GM19025 (cell line): ENCODE data around the gene FAM222B.
"Not testable (repeated sequence)": the region's sequence is repeated elsewhere in the genome, so short reads cannot be mapped to it uniquely, and the experiment has no call there.

Experiments used
- ATAC-seq: cut with Tn5 transposase; IDR thresholded peaks from one replicate; pipeline ENCODE4 v1.9.1; 2021; ENCODE audit warnings: mild to moderate bottlenecking, low read depth, moderate library complexity; ENCODE audit not compliant: unreplicated experiment

The FAM222B gene

DNA sequence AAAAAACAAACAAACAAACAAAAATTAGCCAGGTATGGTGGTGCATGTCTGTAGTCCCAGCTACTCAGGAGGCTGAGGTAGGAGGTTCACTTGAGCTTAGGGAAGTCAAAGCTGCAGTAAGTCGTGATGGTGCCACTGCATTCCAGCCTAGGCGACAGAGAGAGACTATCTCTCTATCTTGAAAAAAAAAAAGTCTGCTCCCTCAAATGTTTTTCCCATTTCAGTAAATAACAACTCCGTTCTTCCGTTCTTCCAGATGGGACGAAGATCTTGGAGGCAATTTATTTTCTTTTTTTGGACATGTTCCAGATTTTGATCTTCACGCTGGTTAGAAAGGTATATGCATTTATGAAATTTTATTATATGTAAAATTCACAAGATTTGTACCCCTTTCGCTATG, 31.2 kb upstream of the FAM222B start:
- ATAC-seq = no peak

DNA sequence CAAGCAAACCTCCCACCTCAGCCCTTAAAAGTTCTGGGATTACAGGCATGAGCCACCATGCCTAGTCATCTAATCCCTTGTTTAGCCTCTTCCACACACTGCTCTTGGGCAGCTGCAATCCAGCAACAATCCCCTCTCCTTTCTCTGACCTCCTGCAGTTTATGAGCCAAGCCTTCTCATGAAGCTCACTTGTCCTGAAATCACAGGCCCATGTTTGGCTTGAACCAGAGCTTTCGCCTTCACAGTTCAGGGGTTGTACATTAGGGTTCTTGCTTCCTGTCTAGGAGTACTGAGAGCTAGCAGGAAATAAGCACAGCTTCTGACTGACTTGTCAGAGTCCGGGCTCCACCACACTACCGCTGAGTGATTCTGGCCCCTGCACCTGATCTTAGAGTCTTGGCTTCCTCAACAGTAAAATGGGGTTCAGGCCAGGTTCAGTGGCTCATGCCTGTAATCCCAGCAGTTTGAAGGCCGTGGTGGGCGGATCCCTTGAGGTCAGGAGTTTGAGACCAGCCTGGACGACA, 28.5 kb upstream of the FAM222B start:
- peak; percentile 97 for ATAC-seq

DNA sequence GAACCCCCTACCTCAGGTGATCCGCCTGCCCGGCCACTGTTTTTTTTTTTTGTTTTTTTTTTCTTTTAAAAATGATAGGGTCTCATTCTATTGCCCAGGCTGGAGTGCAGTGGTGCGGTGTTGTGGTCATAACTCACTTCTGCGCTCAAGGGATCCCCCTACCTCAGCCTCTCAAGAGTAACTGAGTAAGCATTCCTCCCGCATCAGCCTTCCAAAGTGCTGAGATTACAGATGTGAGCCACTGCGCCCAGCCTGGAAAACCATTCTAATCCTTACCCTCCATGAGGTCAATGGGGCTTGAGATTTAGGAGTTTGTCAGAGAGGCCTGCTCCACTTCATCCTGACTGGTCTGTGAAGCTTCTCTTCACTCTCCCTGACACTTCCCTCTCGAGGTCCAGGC, 24.7 kb upstream of the FAM222B start:
- ATAC-seq = no peak

DNA sequence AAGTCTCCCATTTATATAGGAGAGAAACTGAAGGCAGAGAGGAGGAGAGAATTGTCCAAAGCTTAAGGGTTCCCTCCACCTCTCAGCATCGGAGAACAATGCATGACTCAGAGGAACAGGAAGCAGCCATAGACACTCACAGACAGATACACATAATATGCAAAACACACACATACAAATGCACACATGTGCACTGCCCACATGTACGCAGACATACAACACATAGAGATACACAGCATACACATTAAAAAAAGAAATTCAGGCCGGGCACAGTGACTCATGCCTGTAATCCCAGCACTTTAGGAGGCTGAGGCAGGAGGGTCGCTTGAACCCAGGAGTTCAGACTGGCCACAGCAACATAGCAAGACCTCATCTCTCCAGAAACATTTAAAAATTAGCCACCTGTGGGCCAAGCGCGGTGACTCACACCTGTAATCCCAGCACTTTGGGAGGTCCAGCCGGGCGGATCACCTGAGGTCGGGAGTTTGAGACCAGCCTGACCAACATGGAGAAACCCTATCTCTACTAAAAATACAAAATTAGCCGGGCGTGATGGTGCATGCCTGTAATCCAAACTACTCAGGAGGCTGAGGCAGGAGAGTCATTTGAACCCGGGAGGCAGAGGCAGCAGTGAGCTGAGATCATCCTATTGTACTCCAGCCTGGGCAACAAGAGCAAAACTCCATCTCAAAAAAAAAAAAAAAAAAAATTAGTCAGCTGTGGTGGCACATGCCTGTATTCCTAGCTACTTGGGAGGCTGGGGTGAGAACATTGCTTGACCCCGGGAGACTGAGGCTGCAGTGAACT, 23.6 kb upstream of the FAM222B start:
- ATAC-seq = no peak

DNA sequence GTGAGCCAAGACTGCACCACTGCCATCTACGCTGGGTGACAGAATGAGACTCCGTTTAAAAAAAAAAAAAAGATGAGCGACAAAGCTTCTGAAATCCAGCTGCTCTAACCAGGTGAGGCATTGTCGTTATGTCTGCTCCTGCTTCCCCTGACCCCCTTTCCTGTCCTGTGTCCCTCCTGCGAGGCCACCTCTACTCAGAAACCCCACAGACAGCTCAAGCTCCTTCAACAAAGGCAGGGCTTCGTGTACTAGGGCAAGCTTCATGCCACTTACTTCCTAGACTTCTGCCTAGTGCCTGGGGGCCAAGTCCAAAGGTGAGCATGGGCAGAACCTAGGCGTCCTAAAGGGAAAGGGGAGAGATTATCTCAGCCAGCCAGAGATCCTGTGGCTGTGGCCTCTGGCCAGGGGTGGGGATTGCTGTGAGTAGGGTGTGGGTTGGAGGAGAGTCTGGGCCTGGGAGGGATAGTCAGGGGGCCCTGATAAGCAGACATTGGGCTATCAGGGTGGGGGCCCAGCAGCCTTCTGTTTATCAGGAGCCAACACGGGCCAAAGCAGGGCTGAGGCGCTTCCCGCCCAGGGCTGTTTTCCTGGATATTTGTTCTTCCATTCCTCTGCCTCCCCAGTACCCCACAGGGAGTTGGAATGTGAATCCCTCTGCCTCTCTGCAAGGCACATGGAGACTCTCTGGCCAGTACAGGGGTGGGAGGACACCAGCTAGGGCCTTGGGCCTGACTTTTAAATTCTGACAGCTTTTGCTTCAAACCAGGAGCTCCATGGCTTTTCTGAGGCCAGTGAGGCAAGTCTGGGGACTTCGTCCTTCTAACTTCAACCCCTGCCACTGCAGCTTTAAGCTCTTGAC, 22.6 kb upstream of the FAM222B start:
- ATAC-seq = no peak

DNA sequence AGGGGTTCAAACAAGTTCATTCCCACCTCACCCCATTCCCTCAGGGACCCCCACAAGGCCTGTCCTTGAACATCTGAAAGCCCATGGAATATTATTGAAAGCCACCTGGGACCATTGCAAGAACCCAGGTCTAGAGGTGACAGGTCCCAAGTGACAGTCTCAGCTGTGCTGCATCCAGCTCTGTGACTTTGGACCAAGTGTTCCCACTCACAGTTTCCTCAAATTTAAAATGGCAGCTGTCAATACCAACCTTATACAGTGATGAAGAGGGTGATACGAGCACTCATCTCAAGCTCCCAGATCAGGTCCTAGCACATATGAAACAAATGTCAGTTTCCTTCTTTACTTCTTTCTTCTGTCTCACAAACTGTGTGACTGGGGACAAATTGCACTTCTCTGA, 21.4 kb upstream of the FAM222B start:
- no peak for ATAC-seq

DNA sequence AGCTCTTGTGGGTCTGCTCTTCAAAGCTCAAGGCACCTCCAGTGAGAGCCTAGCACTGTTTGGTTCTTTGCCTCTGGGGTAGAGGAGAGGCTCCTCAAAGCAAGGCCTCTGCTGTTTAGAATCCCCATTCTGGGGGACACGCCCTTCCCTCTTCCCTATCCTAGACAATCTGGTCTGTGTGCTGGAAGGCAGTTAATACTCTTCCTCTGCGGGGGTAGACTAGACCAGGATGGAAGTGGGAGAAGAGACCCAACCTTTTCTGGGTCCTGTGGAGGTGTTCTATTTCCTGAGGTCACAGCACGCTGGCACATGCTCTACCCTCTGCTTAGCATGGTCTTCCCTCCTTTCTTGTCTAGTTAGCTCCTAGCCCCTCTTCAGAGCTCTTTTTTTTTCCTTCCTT, 20.0 kb upstream of the FAM222B start:
- ATAC-seq = no peak

DNA sequence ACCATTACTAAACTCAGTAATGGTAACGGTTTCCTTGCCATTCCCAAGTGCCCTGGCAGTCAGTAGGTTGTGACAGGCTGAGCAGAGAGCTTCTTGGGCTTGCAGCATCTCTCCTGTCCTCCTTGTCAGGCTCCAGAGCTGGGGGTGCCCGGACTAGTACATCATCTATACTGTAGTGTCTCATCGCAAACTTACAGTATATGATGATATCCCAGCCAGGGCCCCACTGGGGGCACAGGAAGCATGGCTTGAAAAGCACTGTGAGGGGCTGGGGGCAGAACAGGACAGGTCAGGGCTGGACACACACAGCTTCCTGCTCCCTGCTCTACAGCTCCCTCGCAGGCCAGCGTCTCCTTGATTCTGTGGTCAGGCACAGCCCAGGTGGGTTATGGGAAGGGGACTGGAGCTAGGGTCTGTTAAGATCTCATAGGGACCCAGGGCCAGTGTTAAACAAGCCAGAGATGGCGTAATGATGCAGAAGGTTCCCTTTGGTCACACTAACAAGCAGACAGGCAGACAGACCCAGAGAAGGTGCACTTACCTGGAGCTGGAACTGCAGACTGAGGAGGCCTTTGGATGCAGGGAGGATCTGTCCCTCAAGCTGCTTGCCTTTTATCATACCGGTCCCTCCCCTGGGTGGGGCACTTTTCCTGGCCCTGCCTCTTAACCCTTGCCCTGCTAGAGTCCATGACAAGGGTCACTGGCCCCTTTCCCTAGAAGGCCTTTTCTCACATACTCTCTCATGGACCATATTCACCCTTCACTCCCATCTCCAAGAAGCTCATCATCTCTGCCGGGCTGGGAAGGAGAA, 19.0 kb upstream of the FAM222B start:
- ATAC-seq = no peak

DNA sequence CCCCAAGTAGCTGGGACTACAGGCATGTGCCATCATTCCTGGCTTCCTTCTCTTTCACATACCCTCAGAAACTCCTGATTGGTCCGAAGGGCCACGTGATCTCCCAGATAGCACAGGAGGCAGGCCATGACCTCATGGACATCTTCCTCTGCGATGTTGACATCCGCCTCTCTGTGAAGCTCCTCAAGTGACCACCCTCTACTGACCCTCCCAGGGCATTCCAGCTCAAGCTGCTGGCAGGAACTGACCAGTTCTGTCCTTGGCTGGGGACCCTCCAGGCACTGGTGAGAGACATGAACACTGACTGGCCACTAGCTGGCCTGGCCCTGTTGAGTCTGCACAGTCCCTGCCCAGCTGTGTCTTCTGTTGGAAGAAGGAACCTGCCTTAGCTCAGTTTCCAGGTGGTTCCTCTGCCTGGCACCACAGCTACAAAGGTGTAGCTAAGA, 17.8 kb upstream of the FAM222B start:
- ATAC-seq = no peak

DNA sequence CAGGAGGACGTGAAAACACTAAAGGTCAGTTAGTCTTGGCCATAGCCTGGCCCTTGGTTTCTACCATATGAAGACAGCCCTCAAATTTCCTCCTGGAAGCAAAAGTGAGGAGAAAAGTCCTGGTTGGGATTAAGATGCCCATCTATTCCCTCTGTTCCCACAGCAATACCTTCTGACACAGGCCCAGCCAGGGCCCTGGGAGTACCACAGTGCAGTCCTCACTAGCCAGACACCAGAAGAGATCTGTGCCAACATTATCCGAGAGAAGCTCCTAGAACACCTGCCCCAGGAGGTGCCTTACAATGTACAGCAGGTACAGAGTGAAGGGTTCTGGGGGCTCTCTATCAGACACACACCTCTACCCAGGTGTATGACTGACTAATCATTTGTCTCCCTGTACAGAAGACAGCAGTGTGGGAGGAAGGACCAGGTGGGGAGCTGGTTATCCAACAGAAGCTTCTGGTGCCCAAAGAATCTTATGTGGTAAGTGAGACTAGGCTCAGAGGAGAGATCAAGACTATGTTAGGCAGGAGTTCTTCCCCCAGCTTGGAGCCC, 16.3 kb upstream of the FAM222B start:
- ATAC-seq = no peak

DNA sequence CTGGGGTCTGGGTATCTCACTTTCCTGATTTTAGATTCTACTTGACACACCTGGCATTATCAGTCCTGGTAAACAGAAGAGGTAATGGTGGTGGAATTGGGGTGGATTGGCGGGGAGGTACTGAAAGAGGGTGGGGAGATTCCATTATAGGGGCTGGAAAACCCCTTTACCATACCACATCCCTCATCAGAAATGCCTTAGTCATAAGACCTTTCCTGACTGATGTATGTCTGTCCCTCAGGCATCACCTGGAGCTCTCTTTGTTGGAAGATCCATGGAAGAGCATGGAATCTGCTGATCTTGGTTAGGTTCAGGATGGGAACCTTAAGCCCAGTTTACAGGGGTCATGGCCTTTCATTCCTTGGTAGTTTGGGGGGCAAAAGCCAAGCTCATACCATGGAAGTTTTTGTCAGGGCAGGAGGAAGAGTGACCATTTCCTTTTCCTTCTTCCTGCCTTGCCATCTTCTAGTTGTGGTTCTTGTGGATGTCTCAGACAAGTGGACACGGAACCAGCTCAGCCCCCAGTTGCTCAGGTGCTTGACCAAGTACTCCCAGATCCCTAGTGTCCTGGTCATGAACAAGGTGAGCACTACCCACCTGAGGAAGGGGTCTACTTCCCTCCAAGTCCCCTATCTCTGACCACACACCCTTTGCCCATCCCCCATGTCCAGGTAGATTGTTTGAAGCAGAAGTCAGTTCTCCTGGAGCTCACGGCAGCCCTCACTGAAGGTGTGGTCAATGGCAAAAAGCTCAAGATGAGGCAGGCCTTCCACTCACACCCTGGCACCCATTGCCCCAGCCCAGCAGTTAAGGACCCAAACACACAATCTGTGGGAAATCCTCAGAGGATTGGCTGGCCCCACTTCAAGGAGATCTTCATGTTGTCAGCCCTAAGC, 15.6 kb upstream of the FAM222B start:
- no peak for ATAC-seq

DNA sequence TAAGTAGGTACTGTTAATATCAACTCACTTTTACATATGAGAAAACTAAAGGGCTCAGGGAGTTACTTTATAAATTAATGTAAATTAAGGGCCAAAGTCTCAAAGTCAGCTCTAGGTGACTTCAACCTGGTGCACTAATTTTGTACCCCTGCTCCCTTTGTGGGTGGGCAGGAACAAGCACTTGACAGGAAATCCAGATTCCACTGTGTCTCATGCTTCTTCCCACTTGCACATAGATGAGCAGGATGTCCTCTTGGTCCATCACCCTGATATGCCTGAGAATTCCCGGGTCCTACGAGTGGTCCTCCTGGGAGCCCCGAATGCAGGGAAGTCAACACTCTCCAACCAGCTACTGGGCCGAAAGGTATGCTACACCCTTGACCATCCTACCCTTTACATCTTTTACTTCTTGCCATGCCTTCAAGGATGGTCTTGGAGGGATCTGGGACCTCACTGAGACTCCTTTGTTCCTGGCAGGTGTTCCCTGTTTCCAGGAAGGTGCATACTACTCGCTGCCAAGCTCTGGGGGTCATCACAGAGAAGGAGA, 13.5 kb upstream of the FAM222B start:
- no peak for ATAC-seq

DNA sequence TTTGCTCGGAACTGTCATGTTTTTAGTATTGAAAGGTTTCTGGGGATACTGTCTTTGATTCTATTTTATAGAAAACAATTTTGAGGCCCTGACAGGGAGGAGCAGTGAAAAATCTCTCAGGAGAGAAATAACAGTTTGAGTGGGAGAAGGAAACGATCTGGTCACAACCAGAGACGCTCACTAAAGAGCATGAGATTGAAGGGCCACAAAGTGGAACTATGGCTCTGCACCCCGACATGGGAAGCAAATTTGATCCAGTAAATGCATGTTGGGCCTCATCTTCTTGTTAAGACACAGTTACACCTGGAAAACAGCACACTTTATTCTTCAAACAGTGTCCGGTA, 12.7 kb upstream of the FAM222B start:
- ATAC-seq = no peak

DNA sequence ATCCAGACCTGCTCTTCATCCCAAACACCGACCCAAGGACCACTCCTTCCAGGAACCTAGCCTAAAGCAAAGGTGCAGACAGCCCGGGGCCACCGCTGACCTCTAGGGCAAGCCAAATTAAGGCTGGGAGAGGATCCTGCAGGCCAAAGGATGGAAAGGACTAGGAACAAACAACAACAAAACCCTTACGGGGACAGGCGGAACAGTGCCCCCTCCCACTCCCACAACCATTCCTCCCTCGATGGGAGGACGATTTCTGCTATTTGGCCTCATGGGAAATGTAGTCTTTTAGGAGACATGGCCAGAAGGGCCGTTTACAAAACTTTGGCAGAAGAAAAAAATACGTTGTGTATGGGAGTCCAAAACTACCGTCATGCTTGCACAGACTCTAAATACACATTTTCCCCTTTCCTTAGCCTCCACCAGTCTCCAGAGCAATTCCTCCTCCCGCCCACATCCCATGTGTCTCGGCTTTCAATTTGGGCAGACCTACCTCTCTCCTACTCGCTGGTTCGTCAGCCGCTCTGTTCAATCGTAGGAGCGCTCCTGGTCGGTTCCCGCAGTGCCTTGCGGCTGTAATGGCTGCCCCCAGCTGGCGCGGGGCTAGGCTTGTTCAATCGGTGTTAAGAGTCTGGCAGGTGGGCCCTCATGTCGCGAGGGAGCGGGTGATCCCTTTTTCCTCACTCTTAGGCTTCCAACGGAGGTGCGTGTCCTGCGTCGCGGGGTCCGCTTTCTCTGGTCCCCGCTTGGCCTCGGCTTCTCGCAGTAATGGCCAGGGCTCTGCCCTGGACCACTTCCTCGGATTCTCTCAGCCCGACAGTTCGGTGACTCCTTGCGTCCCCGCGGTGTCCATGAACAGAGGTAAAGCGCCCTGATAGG, 12.1 kb upstream of the FAM222B start, which contains the start of gene ERAL1:
Gene ERAL1 (plus strand): TSS at position 560 of the 879 bp plus-strand sequence. CDS start 19 bp downstream, at position 579.
- peak; percentile 87 for ATAC-seq

DNA sequence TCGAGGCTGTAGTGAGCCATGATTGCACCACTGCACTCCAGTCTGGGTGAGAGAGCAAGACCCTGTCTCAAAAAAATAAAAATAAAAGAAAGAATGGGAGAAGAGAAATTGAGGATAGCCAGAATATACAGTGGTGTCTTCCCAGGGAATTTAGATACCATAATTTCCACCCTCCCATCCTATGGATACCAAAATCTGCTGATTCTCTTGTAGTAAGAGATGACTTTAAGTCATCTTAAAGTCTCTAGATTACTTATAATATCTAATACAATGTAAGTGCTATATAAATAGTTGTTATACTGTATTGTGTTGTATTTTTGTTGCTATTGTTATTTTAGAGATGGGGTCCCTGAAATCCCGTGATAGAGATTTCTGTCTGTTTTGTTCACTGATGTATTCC, 10.7 kb upstream of the FAM222B start:
- no peak for ATAC-seq

DNA sequence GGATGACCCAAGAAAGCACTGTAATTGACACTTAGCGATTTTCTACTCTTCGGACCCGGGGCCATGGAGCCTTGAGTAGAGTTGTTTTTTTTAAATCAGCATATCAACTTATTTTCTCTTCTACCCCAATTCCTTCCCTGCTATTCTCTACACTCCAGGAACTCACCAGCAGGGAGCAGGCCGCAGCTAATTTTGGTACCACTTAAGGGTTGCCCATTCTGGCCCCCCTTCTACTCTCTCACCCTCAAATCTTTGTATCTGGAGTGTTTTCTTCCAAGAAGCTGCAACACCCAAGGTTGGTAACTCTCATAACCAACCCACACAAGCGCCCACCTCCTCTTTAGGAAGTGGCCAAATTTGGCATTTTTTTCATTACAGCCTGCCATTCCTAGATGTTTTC, 6.7 kb upstream of the FAM222B start:
- ATAC-seq = no peak

DNA sequence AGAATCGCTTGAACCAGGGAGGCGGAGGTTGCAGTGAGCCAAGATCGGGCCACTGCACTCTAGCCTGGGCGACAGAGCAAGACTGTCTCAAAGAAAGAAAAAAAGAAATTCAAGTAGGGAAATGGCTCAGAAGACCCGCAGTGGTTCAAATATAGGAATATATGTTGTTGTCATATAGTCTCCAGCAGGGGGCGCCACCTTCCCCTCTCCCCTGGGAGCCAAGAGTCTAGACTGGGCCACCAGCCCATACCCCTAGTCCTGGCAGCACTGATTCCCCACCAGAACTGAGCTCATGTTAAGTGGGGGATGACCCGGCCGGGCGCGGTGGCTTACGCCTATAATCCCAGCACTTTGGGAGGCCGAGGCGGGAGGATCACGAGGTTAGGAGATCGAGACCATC, 6.1 kb upstream of the FAM222B start:
- ATAC-seq = not testable (repeated sequence)

DNA sequence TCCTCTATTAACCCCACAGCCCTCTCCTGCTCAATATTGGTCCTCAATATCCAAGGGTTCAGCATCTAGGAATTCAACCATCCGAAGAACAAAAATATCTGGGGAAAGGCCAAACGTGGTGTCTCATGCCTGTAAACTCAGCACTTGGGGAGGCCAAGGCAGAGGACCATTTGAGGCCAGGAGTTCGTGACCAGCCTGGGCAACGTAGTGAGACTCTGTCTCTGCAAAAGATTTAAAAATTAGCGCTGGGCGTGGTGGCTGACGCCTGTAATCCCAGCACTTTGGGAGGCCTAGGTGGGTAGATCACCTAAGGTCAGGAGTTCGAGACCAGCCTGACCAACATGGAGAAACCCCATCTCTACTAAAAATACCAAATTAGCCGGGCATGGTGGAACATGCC, 4.1 kb upstream of the FAM222B start:
- not testable (repeated sequence) for ATAC-seq
